GM21825 (cell line): ENCODE results near the gene HTRA2.
"Not testable (repeated sequence)": the region's sequence is repeated elsewhere in the genome, so short reads cannot be mapped to it uniquely, and the experiment has no call there.

Experiments used
- ATAC-seq: cut with Tn5 transposase; IDR thresholded peaks from one replicate; pipeline ENCODE4 v1.9.1; 2021; ENCODE audit warnings: mild to moderate bottlenecking, moderate library complexity; ENCODE audit not compliant: unreplicated experiment

Gene HTRA2

DNA sequence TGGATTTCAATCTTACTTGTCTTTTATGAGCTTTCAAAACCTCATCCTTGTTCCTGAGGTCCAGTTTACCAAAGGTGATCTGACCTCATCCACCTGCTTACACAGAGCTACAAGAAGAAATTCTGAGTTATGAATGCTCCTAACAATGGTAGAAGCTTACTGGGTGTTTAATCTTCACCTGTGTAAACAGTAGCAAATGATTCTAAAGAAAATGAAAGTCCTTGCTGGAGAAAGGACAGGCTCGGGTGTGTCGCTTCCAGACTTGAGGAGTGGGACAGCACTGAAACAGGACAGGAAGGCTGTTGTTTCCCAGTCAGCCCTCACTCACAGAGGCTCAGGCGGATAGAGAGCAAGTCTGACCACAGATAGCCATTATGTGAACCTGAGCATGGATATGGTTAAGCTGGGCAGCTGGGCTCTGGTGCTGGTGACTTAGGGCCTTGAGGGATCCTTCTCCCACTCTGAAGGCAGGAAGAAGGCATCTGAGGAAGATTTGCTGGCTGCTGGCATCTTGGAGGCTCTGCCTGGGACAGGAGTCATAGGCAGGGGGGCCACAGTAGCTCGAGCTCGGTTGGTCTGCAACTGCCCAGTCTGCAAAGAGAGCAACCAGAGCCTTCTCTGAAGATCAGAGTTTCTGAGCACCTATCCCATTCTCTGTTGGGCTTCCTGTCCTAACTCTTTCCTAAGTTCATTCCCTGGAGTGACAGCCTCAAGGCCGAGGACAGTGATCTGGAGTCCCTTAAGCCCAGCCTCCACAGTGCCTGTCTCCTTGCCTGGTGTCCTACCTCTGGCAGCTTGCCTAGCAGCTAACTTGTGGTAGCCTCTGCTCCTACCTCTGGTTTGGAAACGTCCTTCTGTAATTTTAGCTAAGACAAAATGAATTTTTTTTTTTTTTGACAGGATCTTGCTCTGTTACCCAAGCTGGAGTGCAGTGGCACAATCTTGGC, 28.8 kb downstream of the HTRA2 start:
- no peak for ATAC-seq

DNA sequence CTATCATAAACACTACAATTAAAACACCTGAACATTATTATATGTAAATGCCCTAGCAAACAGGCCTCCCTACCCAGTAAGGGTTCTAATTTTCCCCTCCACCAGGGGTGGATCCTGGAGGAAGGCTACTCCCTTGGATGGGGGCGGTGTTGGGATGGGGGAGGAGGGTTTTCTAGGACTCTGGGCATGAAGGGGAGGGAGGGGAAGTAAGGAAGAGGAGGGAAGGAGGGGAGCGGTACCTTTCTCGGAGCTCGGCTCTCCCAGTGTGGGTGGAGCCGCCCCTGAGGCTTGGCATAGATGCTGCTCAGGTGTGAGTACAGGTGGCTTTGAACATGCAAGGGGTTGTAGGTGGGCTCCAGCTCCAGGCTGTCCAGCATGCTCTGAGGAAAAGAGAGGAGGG, 30.2 kb downstream of the HTRA2 start:
- no peak for ATAC-seq

DNA sequence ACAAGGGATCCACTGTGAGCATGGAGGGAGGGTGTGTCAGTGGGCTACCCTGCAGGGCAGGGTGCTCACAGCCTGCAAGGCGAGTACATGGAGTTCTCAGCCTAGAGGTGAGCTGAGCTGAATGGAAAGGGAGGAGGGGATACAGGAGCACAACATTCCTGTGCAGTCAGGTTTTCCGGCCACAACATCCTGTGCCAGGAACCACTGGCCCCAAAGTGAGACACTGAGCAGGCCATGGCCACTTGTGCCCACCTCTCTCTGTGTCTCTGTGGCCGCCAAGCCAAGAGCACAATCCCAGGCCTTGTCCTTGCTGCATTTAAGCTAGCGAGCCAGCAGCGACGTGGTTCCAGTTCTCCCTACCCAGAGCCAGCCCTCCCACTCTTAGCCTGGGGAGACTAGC, 30.9 kb downstream of the HTRA2 start:
- ATAC-seq = no peak

DNA sequence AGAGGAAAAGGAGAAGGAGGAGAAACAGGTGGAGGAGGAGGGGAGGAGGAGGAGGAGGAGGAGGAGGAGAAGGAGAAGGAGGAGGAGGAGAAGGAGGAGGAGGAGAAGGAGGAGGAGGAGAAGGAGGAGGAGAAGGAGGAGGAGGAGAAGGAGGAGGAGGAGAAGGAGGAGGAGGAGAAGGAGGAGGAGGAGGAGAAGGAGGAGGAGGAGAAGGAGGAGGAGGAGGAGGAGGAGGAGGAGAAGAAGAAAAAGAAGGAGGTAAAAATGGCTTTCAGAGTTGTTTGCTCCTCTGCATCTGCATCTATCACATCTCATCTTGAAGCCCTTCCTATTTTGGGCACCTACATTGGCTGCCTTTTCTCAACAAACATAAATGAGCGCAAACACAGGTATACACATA, 31.3 kb downstream of the HTRA2 start:
- not testable (repeated sequence) for ATAC-seq

DNA sequence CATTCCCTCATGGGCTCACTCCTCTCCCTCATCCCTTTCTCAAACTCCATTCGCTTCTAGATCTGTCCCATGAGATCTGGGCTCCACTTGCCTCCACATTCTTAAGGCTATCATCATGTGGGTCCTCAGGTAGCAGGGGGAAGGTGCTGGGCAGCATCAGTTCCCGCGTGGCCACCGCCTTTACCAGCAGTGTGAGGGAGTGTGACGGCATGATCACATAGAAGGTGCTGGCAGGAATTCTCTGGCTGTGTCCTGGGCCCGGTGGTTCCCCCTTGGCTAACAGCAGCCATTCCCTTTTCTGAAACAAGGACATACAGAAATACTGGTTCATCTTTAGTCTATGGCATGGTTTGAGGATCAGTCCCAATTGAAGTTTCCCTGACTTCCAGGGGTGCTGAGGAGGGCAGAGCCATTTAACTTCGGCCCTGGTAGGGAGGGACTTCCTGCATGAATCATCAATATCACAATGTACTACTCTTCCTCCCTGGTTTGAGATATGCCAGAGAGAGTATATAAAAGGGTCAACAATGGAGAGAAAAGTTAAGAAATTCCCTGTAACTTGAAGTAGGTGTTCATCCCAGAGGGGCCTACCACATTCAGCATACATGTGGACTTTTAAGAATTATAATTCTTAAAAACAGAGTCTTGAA, 32.5 kb downstream of the HTRA2 start:
- no peak for ATAC-seq

DNA sequence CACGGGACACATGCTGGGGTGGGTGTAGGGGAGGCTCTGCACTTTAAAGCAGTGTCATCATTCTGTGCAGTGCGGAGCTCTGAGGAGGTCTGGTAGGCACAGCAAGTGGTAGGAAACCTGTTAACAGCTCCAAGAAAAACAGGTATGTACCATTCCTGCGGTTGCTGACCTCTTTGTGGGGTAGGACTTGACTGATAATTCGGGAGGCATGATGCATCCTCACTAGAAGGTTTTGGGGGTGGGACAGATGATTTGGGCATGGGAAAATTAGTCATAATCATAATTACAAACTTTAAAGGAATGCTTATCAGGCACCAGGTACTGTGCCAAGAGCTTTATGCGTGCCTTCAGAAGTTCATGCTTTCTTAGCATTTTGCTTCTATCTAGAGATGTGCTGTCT, 34.5 kb downstream of the HTRA2 start:
- ATAC-seq = no peak

- no peak for ATAC-seq
These were observed 36.5 kb downstream of the HTRA2 start for GRCh38 chr2:74566076-74566753.

- ATAC-seq = no peak
These were observed 37.0 kb downstream of the HTRA2 start for GRCh38 chr2:74566754-74567085.

GRCh38 chr2:74567881-74568280, 38.1 kb downstream of the HTRA2 start:
- ATAC-seq = no peak

DNA sequence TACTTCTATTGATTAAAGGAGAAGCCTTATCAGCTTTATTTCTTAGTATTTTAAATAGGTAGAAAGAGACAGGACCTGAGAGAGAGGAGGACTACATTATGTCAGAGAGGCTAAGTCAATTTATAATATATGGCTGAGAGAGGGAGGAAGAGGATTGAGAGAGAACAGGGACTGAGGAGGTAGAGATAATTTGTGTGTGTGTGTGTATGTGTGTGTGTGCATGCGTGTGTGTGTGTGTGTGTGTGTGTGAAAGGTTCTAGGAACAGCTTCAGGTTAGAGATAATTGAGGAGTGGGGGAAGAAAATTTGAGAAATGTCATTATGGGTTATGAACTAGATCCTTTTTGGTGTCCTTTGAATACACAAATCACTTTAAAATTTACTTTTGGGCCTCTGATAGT, 40.0 kb downstream of the HTRA2 start:
- no peak for ATAC-seq

GRCh38 chr2:74571058-74571457, 41.3 kb downstream of the HTRA2 start:
- ATAC-seq = peak; percentile 59

GRCh38 chr2:74572178-74572925, 42.6 kb downstream of the HTRA2 start:
- ATAC-seq = no peak

- ATAC-seq = peak; percentile 38
These were observed 44.2 kb downstream of the HTRA2 start for GRCh38 chr2:74573747-74574562.

GRCh38 chr2:74575320-74575719, 45.6 kb downstream of the HTRA2 start:
- no peak for ATAC-seq

DNA sequence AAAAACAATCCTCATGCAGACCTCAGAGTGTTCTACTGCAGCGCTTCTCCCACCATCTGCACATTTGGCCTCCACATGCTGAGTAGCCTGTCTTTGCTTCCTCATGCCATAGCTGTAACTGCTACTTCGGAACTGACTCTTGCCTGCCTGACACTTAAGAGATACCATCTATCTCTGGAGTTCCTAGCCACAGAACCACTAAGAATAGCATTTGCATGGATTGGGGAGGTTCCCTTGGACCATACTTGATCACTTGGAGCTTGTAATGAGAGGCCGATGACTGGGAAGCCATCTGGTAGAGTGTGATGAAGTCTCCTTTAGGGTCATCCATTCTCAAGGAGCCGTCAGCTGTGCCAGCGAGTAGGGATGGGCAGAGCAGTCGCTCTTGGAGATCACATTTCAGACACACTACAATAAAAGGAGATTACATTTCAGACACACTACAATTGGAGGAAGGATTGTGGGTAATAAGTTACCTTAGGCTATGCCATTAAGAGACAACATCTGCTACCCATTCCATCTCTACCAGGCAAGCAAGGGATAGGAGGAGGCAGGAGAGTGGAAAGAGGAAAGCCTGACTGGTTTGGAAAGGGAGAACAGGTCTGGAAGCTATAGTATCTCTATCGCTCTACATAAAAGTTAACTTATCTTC, 46.6 kb downstream of the HTRA2 start:
- ATAC-seq = no peak

DNA sequence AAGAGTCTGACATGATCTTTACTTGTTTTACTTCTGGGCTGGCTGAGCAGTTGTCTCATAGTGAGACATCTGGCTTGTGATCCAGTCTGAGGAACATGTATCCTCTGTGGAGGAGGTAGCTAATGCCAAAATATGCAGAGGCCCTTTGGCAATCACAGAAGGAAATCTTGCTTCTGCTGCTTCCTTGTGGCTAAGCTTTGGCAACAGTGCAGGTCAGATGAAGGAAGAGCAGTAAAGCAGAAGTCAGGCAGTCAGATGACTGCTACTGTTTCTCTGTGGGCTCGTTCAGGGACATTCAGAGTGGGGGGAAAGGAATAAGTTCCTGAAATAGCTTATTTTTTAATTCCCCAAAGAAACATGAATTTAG, 47.1 kb downstream of the HTRA2 start:
- peak; percentile 26 for ATAC-seq

GRCh38 chr2:74577448-74577847, 47.7 kb downstream of the HTRA2 start:
- peak; percentile 38 for ATAC-seq

DNA sequence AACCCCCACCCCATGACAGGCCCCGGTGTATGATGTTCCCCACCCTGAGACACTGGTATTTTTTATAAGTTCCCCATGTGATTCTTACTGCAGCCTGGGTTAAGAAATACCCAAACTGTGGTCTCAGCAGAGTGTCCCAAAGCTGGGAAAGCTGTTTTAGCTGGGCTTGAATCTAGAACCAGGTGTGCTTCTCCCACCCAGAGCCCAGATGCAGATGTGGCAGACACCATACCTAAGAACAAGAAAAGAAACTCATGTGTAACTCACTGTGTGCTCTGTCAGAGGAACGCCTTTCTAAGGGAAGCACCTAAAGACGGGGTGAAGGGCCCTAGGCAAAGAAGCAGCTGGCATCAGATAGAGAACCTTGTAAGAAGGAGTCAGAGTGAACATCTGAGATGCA, 48.7 kb downstream of the HTRA2 start:
- ATAC-seq = no peak

- ATAC-seq = no peak
These were observed 51.7 kb downstream of the HTRA2 start for GRCh38 chr2:74581463-74581862.

- no peak for ATAC-seq
These were observed 52.5 kb downstream of the HTRA2 start for GRCh38 chr2:74582184-74582583.
